ENCODE results near the gene PADI4.

The PADI4 gene

DNA sequence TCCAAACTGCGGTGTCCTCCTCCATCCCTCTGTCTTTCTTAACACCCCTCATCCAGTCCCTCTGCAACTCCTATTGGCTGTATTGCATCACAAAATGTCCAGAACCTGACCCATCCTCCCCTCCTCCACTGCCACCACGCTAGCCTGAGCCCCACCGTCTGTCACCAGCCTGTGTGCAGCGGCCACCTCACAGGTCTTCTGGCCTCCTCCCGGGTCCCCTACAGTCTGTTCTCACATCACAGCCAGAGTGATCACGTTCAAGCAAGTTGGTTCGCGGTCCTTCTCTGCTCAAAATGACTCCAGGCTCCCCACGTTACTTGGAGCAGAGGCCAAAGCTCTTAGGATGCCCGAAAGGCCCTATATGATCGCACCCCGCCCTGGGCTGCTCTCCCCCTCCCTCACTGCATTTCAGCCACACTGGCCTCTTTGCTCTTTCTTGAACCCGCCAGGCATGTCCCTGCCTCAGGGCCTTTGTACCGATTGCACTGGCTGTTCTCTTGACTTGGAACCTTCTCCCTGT is 2.4 kb upstream of the PADI4 start:
- no peak for ATAC-seq

DNA sequence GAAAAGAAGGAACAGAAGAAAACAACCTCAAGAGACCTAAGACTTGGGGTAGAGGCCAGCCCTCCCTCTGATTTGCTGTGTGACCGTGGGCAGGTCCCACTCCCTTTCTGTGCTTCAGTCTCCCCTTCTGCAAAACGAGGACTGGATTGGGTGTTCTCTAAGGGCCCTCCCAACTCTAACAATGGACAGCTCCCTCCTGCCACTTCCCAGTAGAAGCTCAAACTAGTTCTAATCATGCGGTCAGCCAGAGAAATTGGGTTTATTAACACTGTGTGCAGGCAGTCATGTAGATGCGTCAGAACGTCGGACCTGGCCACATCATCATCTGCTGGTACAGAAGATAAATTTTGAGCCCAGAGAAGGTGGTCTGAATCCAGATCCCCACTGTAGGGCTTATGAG is 1.6 kb upstream of the PADI4 start:
- no peak for ATAC-seq
- TF ChIP-seq, protein P1, sequence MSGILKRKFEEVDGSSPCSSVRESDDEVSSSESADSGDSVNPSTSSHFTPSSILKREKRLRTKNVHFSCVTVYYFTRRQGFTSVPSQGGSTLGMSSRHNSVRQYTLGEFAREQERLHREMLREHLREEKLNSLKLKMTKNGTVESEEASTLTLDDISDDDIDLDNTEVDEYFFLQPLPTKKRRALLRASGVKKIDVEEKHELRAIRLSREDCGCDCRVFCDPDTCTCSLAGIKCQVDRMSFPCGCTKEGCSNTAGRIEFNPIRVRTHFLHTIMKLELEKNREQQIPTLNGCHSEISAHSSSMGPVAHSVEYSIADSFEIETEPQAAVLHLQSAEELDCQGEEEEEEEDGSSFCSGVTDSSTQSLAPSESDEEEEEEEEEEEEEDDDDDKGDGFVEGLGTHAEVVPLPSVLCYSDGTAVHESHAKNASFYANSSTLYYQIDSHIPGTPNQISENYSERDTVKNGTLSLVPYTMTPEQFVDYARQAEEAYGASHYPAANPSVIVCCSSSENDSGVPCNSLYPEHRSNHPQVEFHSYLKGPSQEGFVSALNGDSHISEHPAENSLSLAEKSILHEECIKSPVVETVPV (CRISPR knock-in tag; IDR thresholded peaks at IDR 0.05) = no peak
- TF ChIP-seq TCF4 (CRISPR knock-in tag; IDR thresholded peaks at IDR 0.05; ENCODE audit: borderline replicate concordance) (no peak), ZNF70 (CRISPR knock-in tag; IDR thresholded peaks at IDR 0.05) (no peak), CSDC2 (CRISPR knock-in tag; IDR thresholded peaks at IDR 0.05) (no peak), GLIS3 (CRISPR knock-in tag; IDR thresholded peaks at IDR 0.05) (no peak), ZNF8 (CRISPR knock-in tag; IDR thresholded peaks at IDR 0.05) (no peak), ZC3H10 (CRISPR knock-in tag; IDR thresholded peaks at IDR 0.05) (no peak)
- TF ChIP-seq, protein P2, sequence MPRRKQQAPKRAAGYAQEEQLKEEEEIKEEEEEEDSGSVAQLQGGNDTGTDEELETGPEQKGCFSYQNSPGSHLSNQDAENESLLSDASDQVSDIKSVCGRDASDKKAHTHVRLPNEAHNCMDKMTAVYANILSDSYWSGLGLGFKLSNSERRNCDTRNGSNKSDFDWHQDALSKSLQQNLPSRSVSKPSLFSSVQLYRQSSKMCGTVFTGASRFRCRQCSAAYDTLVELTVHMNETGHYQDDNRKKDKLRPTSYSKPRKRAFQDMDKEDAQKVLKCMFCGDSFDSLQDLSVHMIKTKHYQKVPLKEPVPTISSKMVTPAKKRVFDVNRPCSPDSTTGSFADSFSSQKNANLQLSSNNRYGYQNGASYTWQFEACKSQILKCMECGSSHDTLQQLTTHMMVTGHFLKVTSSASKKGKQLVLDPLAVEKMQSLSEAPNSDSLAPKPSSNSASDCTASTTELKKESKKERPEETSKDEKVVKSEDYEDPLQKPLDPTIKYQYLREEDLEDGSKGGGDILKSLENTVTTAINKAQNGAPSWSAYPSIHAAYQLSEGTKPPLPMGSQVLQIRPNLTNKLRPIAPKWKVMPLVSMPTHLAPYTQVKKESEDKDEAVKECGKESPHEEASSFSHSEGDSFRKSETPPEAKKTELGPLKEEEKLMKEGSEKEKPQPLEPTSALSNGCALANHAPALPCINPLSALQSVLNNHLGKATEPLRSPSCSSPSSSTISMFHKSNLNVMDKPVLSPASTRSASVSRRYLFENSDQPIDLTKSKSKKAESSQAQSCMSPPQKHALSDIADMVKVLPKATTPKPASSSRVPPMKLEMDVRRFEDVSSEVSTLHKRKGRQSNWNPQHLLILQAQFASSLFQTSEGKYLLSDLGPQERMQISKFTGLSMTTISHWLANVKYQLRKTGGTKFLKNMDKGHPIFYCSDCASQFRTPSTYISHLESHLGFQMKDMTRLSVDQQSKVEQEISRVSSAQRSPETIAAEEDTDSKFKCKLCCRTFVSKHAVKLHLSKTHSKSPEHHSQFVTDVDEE (CRISPR knock-in tag; IDR thresholded peaks at IDR 0.05) = no peak
- TF ChIP-seq, protein P3, sequence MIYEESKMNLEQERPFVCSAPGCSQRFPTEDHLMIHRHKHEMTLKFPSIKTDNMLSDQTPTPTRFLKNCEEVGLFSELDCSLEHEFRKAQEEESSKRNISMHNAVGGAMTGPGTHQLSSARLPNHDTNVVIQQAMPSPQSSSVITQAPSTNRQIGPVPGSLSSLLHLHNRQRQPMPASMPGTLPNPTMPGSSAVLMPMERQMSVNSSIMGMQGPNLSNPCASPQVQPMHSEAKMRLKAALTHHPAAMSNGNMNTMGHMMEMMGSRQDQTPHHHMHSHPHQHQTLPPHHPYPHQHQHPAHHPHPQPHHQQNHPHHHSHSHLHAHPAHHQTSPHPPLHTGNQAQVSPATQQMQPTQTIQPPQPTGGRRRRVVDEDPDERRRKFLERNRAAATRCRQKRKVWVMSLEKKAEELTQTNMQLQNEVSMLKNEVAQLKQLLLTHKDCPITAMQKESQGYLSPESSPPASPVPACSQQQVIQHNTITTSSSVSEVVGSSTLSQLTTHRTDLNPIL (CRISPR knock-in tag; IDR thresholded peaks at IDR 0.05; ENCODE audit: low read depth) = no peak
- TF ChIP-seq, protein P4, sequence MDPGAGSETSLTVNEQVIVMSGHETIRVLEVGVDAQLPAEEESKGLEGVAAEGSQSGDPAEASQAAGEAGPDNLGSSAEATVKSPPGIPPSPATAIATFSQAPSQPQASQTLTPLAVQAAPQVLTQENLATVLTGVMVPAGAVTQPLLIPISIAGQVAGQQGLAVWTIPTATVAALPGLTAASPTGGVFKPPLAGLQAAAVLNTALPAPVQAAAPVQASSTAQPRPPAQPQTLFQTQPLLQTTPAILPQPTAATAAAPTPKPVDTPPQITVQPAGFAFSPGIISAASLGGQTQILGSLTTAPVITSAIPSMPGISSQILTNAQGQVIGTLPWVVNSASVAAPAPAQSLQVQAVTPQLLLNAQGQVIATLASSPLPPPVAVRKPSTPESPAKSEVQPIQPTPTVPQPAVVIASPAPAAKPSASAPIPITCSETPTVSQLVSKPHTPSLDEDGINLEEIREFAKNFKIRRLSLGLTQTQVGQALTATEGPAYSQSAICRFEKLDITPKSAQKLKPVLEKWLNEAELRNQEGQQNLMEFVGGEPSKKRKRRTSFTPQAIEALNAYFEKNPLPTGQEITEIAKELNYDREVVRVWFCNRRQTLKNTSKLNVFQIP (CRISPR knock-in tag; IDR thresholded peaks at IDR 0.05; ENCODE audit: borderline replicate concordance, low read depth) = no peak

More for the DNA sequence above, 2.4 kb upstream of the PADI4 start:
- no peak for TF ChIP-seq TOX (CRISPR knock-in tag; IDR thresholded peaks at IDR 0.05; ENCODE audit: borderline replicate concordance)
- TF ChIP-seq, protein P5, sequence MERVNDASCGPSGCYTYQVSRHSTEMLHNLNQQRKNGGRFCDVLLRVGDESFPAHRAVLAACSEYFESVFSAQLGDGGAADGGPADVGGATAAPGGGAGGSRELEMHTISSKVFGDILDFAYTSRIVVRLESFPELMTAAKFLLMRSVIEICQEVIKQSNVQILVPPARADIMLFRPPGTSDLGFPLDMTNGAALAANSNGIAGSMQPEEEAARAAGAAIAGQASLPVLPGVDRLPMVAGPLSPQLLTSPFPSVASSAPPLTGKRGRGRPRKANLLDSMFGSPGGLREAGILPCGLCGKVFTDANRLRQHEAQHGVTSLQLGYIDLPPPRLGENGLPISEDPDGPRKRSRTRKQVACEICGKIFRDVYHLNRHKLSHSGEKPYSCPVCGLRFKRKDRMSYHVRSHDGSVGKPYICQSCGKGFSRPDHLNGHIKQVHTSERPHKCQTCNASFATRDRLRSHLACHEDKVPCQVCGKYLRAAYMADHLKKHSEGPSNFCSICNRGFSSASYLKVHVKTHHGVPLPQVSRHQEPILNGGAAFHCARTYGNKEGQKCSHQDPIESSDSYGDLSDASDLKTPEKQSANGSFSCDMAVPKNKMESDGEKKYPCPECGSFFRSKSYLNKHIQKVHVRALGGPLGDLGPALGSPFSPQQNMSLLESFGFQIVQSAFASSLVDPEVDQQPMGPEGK (CRISPR knock-in tag; IDR thresholded peaks at IDR 0.05; ENCODE audit: borderline replicate concordance) = no peak
- TF ChIP-seq ZC3H10 (CRISPR knock-in tag; IDR thresholded peaks at IDR 0.05) = no peak
- TF ChIP-seq GLIS3 (CRISPR knock-in tag; IDR thresholded peaks at IDR 0.05) = no peak
- TF ChIP-seq ARNTL (CRISPR knock-in tag; IDR thresholded peaks at IDR 0.05; ENCODE audit: borderline replicate concordance, low read depth) = no peak
- TF ChIP-seq ZNF565 (CRISPR knock-in tag; conservative IDR thresholded peaks at IDR 0.05; ENCODE audit: low read depth) = no peak
- TF ChIP-seq TCF4 (CRISPR knock-in tag; IDR thresholded peaks at IDR 0.05; ENCODE audit: borderline replicate concordance) = no peak
- TF ChIP-seq, protein P2 (CRISPR knock-in tag; IDR thresholded peaks at IDR 0.05) = no peak
- TF ChIP-seq PPARA (CRISPR knock-in tag; IDR thresholded peaks at IDR 0.05; ENCODE audit: borderline replicate concordance) = no peak
- TF ChIP-seq, protein P4 (CRISPR knock-in tag; IDR thresholded peaks at IDR 0.05; ENCODE audit: borderline replicate concordance, low read depth) = no peak
- TF ChIP-seq ZNF70 (CRISPR knock-in tag; IDR thresholded peaks at IDR 0.05) = no peak
- no peak for TF ChIP-seq SNAI2 (CRISPR knock-in tag; IDR thresholded peaks at IDR 0.05)
- no peak for TF ChIP-seq ESRRG (CRISPR knock-in tag; IDR thresholded peaks at IDR 0.05)
- no peak for TF ChIP-seq ZFP30 (CRISPR knock-in tag; IDR thresholded peaks at IDR 0.05)
- TF ChIP-seq, protein P3 (CRISPR knock-in tag; IDR thresholded peaks at IDR 0.05; ENCODE audit: low read depth) = no peak
- TF ChIP-seq, protein P1 (CRISPR knock-in tag; IDR thresholded peaks at IDR 0.05) = no peak
- no peak for TF ChIP-seq OSR1 (CRISPR knock-in tag; IDR thresholded peaks at IDR 0.05)

All from SK-N-SH treated with all-trans-retinoic acid at 6 μM for 48 hours (cell line).